NOMO-1 treated with dmso at 0.1 percent for 144 hours (cell line): ENCODE data around the gene STAM.

ENCODE experiments used
- DNase-seq: peaks from one replicate; lab custom pipeline; 2025; ENCODE audit not compliant: unreplicated experiment; lab: John Stamatoyannopoulos, UW

Gene STAM

DNA sequence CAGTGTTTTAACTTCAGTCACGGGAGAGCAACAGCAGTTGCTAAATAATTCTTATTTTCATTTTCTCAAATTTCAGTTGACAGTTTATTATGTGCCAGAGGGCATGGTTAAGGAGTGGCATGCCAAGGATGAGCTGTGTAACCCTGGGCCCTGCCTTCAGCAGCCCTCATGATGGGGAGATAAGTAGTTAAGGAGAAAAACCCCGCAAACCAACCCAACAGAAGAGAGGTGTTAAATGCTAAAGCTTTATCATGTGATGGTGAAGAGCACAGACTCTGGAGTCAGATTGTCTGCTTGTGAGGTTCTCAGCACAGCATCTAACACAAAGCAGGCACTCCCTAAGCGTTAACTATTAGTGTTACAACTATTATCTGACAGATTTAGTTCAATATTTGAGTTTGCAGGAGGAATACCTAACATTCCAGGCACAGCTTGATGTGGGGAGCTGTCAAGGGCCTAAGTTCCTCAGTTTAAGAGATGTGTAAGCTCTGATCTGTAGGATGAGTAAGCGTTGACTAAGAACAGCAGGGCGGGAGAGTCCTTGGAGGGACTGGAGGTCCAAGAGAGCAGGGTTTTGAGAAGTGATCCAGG is 29.6 kb downstream of the STAM start:
- no peak for DNase-seq

DNA sequence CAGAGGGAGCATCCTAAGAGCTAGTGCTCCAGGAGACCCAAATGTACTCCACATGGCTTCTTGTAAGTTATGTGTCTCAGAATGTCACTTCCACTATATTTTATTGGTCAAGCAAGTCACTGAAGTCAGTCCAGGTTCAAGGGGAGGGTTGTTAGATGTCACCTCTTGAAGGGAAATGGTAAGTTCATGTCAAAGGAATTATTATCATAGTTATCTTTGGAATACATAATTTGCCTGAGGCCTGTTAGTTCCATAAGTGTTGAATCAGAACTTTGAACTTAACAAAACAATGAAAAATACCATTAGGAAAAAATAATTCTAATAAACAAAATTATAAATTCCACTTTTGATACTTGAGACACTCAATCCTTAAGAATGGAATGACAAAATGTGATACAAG is 30.6 kb downstream of the STAM start:
- DNase-seq = no peak

DNA sequence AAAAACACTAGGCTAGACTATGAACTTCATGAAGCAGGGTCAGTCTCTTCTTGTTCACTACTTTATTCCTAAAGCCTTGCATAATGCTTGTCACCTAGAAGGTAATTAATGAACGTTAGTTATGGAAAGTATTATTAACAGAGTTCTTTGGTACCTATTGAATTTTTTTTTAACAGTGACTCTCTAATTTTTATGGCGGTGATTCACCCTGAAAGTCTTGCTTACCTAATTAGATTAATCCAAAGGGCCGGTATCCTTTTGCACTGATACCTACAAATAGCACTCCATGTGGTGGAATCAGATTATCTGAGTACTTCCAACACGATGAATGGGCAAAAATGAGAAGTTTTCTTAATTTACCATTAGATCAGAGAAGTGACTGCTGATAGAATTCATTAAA is 31.7 kb downstream of the STAM start:
- no peak for DNase-seq

DNA sequence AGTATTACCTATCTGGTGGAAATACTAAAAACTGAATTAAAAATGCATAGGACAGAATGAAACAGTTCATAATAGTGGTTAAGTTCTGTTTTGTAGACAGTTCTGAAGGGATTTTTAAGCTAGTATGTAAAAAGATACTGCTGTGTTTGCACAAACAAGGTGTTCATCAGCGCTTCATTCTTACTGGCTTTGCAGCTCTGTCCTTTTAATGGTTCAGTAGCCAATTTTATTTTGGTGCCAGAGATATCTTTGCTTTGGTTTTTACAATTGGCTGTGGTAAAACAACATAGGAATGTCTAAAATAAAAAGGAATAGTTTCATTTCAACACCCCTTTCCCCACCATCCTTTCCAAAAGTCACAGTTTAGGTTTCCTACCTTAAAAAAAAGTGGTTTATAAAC is 33.0 kb downstream of the STAM start:
- DNase-seq = no peak

DNA sequence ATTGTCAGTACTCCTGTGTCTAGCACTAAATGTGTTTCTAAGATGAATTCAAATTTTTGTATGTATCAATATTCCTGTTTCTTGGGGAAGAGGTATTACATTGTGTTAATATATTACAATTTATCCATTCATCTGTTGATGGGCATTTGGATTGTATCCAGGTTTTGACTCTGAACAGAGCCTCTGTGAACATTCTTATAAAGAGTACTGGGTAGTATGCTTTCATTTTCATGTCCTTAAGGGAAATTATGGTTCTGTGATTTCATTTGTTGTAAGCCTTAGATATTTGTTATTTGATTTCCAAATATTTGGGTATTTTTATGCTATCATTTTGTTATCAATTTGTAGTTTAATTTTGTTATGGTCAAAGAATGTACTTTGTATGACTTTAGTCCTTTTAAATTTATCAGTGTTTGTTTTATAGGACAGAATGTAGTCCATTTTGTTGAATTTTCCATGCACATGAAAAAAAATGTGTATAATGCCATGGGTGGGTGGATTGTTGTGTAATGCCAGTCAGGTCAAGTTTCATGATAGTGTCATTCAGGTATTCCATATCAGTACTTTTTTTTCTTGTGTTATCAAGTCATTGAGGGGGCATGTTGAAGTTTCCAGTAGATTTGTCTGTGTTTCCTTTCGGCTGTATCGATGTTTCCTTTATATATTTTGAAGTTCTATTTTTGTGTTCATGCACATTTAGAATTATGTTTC is 38.4 kb downstream of the STAM start:
- DNase-seq = no peak

DNA sequence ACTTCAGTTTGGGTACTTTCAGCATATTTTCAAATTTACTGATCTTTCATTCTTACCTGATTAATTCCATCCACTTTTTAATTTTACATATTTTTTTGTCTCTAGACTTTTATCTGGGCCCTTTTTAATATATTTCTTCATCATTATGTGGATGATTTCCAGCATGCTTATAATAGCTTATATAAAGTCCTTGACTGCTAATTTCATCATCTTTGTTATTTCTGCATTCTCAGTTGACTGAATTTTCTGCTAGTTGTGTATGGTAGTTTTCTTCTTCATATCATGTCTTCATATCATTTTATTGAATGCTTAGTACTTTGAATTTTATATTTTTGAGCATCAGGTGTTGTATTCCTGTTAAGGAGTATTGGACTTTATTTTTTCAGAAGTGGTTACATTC is 39.6 kb downstream of the STAM start:
- no peak for DNase-seq

DNA sequence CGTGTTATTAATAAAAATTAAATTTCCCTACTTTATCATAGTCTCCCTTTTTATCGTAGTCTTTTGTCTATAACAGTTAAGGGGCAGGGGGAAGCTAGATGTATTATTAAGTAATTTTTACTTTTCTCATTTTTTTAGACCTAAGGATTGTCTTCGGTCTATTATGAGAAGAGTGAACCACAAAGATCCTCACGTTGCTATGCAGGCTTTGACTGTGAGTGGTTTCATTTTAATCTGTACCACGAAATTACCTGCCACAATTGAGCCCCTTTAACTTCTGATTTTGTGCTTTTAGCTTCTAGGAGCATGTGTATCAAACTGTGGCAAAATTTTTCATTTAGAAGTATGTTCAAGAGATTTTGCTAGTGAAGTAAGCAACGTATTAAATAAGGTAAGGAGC is 40.6 kb downstream of the STAM start:
- no peak for DNase-seq

DNA sequence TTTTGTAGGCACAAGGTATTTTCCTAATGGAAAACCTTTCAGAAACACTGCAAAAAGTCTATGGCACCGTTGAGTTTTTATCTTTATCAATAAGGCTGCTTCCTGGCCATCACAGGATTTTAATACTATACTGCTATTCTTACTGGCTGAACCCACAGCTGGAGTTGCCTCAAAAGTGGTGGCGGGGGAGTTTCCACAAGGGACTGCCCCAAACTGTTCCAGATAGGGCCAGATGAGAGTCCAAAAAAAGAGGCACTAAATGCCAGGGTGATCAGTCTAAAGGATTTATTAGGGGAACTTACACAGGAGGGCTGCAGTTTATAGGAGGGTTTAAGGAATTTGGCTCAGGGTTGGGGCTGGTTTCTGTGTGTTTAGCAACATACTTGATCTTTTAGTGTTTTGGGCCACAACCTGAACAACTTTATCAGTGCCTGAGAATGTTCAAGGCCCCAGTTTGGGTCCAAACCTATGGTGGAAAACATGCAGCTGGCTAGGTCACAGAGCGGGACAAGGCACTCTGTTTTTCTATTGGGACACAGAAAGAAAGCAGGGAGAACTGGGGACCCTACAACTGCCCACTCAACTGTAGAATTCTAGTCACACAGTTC is 41.4 kb downstream of the STAM start:
- DNase-seq = no peak

DNA sequence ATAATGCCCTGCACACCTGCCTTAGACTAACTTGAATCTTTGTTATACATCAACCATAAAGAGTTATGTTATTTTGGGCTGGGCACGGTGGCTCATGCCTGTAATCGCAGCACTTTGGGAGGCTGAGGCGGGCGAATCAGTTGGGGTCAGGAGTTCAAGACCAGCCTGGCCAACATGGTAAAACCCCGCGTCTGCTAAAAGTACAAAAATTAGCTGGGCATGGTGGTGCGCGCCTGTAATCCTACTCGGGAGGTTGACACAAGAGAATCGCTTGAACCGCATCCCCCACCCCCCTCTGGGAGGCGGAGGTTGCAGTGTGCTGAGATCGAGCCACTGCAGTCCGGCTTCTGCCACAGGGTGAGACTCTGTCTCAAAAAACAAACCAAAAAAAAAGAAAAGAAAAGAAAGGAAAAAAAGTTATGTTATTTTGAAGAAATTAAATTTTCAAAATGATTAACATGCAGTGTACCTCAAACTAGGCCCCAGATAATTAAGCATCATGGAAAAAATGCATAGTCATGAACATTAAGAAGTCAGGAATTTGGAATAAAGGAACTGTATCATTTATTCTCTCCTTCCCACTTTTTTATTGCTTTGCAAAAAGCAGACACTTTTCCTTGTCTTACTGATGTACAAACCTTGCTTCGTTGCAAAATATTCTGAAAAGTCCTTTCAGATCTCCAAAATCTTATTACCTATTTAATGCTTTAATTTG is 43.3 kb downstream of the STAM start:
- DNase-seq = no peak

DNA sequence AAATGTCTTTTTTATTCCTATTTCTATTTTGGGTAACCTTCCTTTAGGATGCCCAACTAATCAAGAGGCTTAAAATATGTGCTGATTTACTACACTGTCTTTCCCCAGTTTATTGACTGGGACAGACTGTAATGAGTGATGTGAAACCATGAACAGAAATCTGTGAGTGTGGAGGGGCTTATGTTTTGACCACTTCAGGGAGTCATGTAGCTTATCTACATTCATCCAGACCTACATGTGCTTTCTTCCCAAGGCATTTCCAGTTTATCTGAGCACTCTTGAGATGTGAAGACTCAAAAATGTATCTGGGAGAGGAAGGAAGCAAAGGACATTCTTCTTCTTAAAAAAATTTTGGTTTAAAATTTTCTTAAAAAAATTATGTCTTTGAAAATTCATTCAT is 45.2 kb downstream of the STAM start:
- no peak for DNase-seq

DNA sequence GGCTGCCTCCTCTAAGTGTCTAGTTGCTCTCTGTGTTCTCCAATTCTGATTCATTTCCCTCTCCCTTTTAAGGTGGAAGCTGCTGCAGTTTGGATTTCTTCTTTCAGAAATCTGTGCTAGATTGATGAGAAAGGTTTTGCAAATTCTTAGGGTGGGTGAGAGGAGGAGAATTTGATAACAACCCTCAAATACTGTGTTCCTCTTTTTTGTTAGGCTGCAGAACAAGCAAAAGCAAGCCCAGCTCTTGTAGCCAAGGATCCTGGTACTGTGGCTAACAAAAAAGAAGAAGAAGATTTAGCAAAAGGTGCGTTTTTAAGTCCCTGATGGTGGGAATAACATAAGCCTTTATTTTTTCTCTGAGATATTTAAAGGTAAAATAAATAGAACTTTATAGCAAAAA is 49.1 kb downstream of the STAM start:
- no peak for DNase-seq

DNA sequence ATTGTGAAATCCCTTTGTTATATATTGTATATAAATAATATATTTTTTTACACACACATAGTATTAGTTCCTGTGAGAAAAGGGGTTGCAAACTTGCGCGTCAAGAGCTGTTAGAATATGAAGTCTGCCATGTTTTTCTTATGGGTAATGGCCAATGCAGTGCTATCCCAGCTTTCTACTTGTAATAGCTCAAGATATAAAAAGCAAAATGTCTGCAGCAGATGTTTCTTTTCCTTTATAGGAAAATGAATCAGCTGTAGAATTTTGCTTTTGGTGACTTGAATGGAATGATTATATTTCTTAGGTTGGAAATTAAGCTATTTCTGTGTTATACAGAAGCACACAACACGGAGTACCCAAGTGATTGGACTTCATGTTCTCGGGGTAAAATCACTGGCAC is 54.7 kb downstream of the STAM start:
- no peak for DNase-seq

DNA sequence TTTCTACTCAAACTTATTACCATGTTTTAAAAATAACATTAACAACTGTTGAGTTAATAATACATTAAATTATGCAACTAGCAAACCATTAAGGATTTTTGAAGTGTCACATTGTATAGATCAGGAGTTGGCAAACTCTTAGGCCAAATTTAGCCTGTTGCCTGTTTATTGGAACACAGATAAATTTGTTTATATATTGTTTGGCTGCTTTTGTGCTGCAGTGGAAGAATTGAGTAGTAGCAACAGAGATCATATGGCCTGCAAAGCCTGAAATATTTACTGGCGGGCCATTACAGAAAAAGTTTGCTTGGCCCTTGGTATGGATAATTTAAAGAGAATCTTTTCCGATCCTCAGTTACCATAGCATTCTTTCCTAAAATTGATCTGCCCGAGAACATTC is 57.4 kb downstream of the STAM start:
- no peak for DNase-seq

DNA sequence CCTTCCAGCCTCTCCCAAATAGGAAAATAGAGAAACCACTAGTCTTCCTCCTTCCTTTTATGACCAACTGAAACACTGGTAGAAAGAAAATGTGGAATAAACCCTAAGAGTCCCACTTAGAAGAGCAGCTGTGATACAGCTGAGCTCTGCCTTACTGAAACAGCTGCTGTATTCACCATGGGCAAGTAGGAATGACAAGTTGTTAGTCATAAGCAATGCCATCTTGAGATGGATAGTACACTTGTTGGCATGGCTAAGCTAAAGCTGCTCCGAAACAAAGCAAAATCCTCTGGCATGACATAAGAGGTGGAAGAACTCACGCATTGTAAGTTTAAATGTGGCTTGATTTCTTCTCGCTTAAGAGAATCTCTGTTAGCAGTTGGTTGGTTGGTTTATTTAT is 59.8 kb downstream of the STAM start:
- no peak for DNase-seq

DNA sequence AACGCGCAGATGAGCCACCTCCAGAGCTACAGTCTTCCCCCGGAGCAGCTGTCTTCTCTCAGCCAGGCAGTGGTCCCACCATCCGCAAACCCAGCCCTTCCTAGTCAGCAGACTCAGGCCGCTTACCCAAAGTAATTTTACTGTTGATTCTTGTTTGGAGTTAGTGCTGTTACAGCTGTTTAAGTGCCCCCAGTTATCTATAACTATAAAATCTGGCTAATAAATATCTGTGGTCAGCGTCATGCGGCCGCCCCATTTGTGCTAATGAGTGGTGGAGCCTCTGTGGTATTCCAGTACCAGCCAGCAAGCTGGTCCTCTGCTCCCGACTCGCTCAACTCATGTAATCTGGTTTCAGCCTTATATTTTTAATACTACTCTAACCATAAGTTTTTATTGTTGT is 64.9 kb downstream of the STAM start:
- no peak for DNase-seq

DNA sequence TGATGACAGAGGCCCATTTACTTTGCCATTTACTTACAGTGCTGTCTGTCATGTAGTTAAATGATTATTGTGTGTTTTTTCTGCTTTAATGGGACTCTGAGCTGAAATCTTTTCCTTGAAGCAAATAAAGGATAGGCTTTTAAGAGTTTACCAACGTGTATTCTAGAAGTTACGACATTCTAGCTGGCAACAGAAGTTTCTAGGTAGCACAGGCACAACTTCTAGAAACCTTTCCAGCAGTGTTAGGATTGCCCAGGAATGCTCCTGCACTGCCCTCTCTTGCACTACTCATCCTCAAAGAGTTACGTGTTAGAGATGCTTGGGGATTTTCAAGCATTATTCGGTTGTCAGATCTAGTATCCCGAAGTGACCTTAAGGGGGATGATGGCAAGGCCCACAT is 65.5 kb downstream of the STAM start:
- no peak for DNase-seq

DNA sequence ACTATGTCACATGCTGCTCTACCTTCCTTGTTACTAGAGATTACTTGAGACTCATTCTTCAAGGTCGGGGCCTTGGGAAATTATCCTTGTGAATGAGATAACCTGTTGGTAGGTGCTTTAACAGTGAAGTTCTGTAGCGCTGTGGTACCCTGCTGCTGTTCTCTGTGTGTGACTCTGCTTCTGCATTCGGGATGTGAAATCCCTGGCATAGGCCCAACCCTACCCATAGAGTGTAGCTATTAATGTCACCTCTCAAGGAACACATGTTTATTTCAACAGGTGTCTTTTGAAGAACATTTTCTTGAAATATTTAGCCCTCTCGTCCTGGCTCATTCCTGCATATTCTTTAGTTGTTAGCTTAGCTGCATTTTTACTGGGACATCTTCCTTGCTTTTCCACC is 66.2 kb downstream of the STAM start:
- DNase-seq = no peak

DNA sequence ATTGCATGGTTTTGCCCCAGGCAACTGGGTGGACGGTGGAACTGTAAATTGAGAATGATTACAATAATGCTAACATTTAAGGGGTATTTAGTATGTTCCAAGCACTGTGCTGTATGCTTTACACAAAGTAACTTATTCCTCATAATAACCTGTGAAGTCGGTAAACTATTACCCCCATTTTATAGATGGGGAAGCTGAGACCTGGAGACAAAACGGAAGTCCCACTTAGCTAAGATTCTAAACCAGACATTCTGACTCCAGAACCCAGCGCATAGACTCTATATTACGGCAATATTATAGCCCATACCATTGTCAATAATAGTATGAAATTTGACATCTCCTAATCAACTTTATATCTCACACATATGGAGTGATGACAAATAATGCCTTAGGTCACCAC is 68.1 kb downstream of the STAM start:
- no peak for DNase-seq

DNA sequence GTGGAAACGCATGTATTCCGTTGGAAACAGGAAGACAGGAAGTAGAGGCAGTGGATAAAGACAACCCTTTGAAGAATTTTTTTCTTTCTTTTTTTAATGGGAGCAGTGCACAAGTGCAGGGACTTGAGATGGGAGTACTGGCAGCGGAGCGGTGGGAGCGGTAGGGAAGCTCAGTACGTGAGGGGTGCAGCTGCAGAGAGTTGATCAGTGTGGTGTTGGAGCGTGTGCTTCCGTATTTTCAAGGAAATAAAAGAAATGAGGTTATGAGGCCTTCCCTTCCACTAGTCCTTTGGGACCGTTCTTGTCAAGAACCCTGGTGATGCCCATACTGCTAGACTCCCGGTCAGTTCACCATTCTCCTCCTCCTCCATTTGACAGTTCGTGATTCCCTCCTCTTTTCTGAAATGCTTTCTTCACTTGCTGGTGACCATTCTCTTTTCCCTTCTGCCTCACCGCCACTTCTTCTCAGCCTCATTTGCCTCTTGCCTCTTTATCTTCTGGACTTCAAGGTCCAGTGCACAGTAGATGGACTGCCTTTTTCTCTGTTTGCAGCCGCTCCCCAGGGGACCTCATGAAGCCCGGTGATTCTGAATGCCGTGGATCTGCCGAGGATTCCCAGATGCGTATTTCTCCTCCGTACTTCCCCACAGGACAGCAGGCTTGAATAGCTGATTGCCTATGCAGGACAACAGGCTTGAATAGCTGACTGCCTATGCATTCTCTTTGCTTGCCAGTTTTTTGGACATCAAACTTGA is 68.9 kb downstream of the STAM start:
- no peak for DNase-seq

DNA sequence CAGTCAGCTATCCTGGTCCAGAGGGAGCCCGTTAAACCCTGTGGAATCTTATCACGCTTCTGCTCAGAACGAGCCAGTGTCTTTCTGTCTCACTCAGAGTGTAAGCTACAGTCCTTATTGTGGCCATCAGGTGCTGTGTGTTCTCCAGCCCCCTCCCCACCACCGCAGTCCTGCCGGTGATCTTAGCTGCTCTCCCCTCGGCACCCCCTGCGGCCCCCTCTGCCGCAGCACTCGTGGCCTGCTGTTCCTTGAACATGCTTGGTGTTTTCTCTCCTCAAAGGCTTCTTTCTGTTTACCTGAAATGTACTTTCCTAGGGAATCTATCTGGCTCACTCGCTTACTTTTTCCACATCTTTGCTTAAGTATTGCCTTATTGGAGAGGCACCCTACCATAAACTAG is 69.8 kb downstream of the STAM start:
- DNase-seq = no peak

DNA sequence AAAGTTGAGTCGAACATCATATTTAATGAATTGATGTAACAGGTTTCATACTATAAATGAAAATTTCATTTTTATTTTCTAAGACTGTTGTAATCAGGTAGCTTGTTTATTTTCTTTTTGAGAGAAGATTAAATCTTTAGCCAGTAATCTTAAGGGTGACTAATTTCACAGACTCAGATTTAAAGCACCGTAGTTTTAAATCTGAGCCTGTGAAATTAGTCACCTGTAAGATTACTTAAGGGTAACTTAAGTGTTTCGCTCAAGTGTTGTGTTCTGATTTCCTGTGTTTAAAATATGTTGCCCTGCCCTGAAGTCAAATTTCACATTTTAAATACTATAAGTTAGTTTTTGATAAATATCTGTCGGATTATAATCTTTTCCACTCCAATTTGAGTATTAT is 72.2 kb downstream of the STAM start:
- DNase-seq = no peak
